OCI-LY1 (cell line): ENCODE measurements around the gene HOTAIR.

ENCODE experiments used
- H2AFZ ChIP-seq: fragments of 200-600 bp; sonication (generic), shearing (Covaris generic); 2 replicates; pipeline ENCODE4 v1.6.0; 2014; ENCODE audit warnings: antibody characterized with exemption, mild to moderate bottlenecking, low read length
- H3F3A ChIP-seq: fragments of 200-600 bp; sonication (generic), shearing (Covaris generic); 2 replicates; pipeline ENCODE4 v1.6.0; 2014; ENCODE audit warnings: mild to moderate bottlenecking, antibody characterized with exemption, low read length, moderate library complexity; ENCODE audit not compliant: insufficient read depth
- H3K27ac ChIP-seq: fragments of 200-600 bp; sonication (generic); 2 replicates; pipeline ENCODE4 v1.5.1; 2014; ENCODE audit warnings: low read length, mixed run types, mild to moderate bottlenecking, low read depth; ENCODE audit not compliant: poor library complexity, severe bottlenecking
- H3K27me3 ChIP-seq: fragments of 200-600 bp; sonication (generic); 2 replicates; pipeline ENCODE4 v1.6.0; 2014; ENCODE audit warnings: antibody characterized with exemption, mild to moderate bottlenecking, low read length, moderate library complexity; ENCODE audit not compliant: insufficient read depth
- H3K36me3 ChIP-seq: fragments of 200-600 bp; sonication (generic); 2 replicates; pipeline ENCODE4 v1.6.1; 2014; ENCODE audit warnings: mild to moderate bottlenecking, antibody characterized with exemption, low read length, moderate library complexity, mixed read lengths; ENCODE audit not compliant: insufficient read depth
- H3K4me1 ChIP-seq: fragments of 200-600 bp; sonication (generic); 2 replicates; pipeline ENCODE4 v1.5.1; 2014; ENCODE audit warnings: mild to moderate bottlenecking, low read length, moderate library complexity; ENCODE audit not compliant: insufficient read depth, severe bottlenecking
- H3K4me2 ChIP-seq: fragments of 200-600 bp; sonication (generic), shearing (Covaris generic); 2 replicates; pipeline ENCODE4 v1.6.1; 2014; ENCODE audit warnings: low read length
- H3K4me3 ChIP-seq: fragments of 200-600 bp; sonication (generic); 2 replicates; pipeline ENCODE4 v1.5.1; 2014; ENCODE audit warnings: low read length, low read depth, mild to moderate bottlenecking, mixed read lengths; ENCODE audit not compliant: poor library complexity, severe bottlenecking
- H3K79me2 ChIP-seq: fragments of 200-600 bp; shearing (Covaris generic); 2 replicates; pipeline ENCODE4 v1.6.1; 2016; ENCODE audit warnings: mixed run types, low read length, mixed read lengths; ENCODE audit not compliant: insufficient read depth
- H3K9ac ChIP-seq: fragments of 200-600 bp; sonication (generic), shearing (Covaris generic); 2 replicates; pipeline ENCODE4 v1.6.1; 2014; ENCODE audit warnings: mild to moderate bottlenecking, low read length, mixed read lengths
- H3K9me2 ChIP-seq: fragments of 200-600 bp; sonication (generic), shearing (Covaris generic); 2 replicates; pipeline ENCODE4 v1.6.1; 2014; ENCODE audit warnings: low read depth, mild to moderate bottlenecking, low read length, mixed read lengths
- H3K9me3 ChIP-seq: fragments of 200-600 bp; shearing (Covaris generic); 2 replicates; pipeline ENCODE4 v1.6.1; 2014; ENCODE audit warnings: low read length, mixed read lengths
- H4K20me1 ChIP-seq: fragments of 200-600 bp; sonication (generic), shearing (Covaris generic); 2 replicates; pipeline ENCODE4 v1.6.0; 2016; ENCODE audit warnings: mild to moderate bottlenecking, low read length; ENCODE audit not compliant: insufficient read depth
- CTCF ChIP-seq: fragments of 200-600 bp; sonication (generic), shearing (Covaris generic); IDR thresholded peaks from 2 replicates; pipeline ENCODE4 v1.5.1; 2017; ENCODE audit warnings: mild to moderate bottlenecking, antibody characterized with exemption, low read length, moderate library complexity, mixed read lengths
- EZH2 ChIP-seq: fragments of 200-600 bp; sonication (generic), shearing (Covaris generic); IDR thresholded peaks from 2 replicates; pipeline ENCODE4 v1.8.0; 2017; ENCODE audit warnings: borderline replicate concordance, mixed run types, mild to moderate bottlenecking, antibody characterized with exemption, low read length, moderate library complexity, mixed read lengths

The HOTAIR gene

DNA sequence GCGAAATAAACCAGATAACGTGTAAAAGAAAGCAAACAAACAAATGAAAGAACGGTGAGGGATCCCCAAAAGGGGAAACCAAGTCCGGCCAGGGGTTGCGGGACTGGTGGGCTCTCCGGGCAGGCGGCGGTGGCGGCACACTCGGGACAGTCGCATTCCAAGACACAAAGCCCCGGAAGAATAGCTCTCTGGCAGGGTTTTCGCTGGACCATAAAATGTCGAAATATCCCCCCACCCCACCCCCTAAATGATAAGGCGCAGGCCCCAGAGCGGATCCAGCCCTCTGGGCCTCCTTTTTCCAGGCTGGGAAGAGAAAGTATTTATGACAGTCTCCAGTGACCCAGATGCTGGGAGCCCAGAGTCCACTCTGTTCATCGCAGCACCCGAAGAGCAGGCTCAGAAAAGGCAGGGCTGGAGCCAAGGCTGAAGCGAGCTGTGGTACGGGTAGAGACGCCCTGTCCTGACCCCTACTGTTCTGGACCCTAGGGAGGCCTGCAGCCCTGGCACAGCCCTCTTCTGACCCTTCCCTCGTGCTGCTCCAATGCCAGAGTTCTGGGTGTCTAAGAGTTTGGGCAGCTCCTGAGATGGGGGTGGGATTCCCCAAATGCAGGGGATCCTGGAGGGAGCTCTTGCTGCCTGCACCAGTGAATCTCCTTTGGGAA is 31.9 kb upstream of the HOTAIR start:
- Histone ChIP-seq H4K20me1 (no peaks in the 10 kb centered on the region), H3K79me2 (no peaks in the 10 kb centered on the region), H3K4me2 (peak overlapping the region; percentile 50; the same call in 1 of the 2 replicates), H3K9me3 (no peaks in the 10 kb centered on the region), H3K27me3 (0 out of 2 replicates have a peak, but pooled peaks cover 6% of the 10 kb centered on the region), H3F3A (no peaks in the 10 kb centered on the region), H3K36me3 (no peaks in the 10 kb centered on the region), H2AFZ (no peak overlapping the region), H3K27ac (no peak overlapping the region), H3K4me3 (no peak overlapping the region), H3K9ac (no peak overlapping the region; the same call in 1 of the 2 replicates), H3K9me2 (no peaks in the 10 kb centered on the region), H3K4me1 (peaks cover 6% of the 10 kb centered on the region)
- TF ChIP-seq EZH2 (no peak), CTCF (no peak)

GRCh38 chr12:54005853-54006558 is 31.3 kb upstream of the HOTAIR start:
- Histone ChIP-seq H3K4me3 (peak overlapping the region; percentile 2), H3K4me2 (peak overlapping the region; percentile 50; the same call in 1 of the 2 replicates), H3K27ac (no peak overlapping the region), H3K9me2 (no peaks in the 10 kb centered on the region), H4K20me1 (no peaks in the 10 kb centered on the region), H3K36me3 (no peaks in the 10 kb centered on the region), H3K27me3 (0 out of 2 replicates have a peak, but pooled peaks cover 6% of the 10 kb centered on the region), H3K79me2 (no peaks in the 10 kb centered on the region), H2AFZ (no peak overlapping the region), H3K4me1 (peaks cover 6% of the 10 kb centered on the region), H3K9me3 (no peaks in the 10 kb centered on the region), H3K9ac (peak overlapping the region; percentile 34; the same call in 1 of the 2 replicates), H3F3A (no peaks in the 10 kb centered on the region)
- TF ChIP-seq CTCF (peak; percentile 91), EZH2 (no peak)

GRCh38 chr12:54005531-54005852 is 30.7 kb upstream of the HOTAIR start:
- Histone ChIP-seq H4K20me1 (no peaks in the 10 kb centered on the region), H2AFZ (no peak overlapping the region), H3K27ac (no peak overlapping the region), H3K9ac (no peak overlapping the region), H3K9me3 (no peaks in the 10 kb centered on the region), H3F3A (no peaks in the 10 kb centered on the region), H3K27me3 (0 out of 2 replicates have a peak, but pooled peaks cover 6% of the 10 kb centered on the region), H3K36me3 (no peaks in the 10 kb centered on the region), H3K9me2 (no peaks in the 10 kb centered on the region), H3K4me3 (no peak overlapping the region), H3K4me1 (peaks cover 6% of the 10 kb centered on the region), H3K79me2 (no peaks in the 10 kb centered on the region), H3K4me2 (no peak overlapping the region)
- TF ChIP-seq EZH2 (no peak), CTCF (no peak)
